ENCODE data around the gene MIDN. TPM values are rescaled to one million over a fixed set of nuclear protein-coding genes. Genes with fewer than 3 reads are reported as not detected.

MIDN gene
- total and polyA plus RNA-seq, 2 of the 4 experiments (the other 2 are of a cell fraction), result 2.5 to 26.0 TPM

GRCh38 chr19:1298235-1298634 is 49.9 kb downstream of the MIDN start:
- Histone ChIP-seq H3K14ac (replicated peaks; ENCODE audit: low read depth, low read length) (no peak overlapping the region), H3K4me1 (ENCODE audit: control insufficient read depth, insufficient read depth, low read length) (peaks cover 3% of the 10 kb centered on the region; the same call in 1 of the 2 replicates), H2BK15ac (ENCODE audit: low read depth, low read length) (no peak overlapping the region), H3K27me3 (ENCODE audit: control insufficient read depth, insufficient read depth, low read length) (peaks cover 7% of the 10 kb centered on the region; the same call in 1 of the 2 replicates), H3K79me1 (ENCODE audit: low read depth in 1 of 2, low read length in 2 of 2) (no peaks in the 10 kb centered on the region), H3K9me3 (ENCODE audit: control insufficient read depth, insufficient read depth, low read length) (no peaks in the 10 kb centered on the region), H4K91ac (ENCODE audit: insufficient read depth, low read depth, low read length) (no peak overlapping the region), H2AK9ac (replicated peaks; ENCODE audit: low read depth, low read length, poor library complexity) (no peak overlapping the region), H3K56ac (ENCODE audit: extremely low read depth, insufficient read depth, low read length) (no peak overlapping the region), H2BK120ac (ENCODE audit: low read depth, low read length) (no peak overlapping the region), H3K36me3 (ENCODE audit: control insufficient read depth, insufficient read depth, low read length) (no peaks in the 10 kb centered on the region), H2AK5ac (ENCODE audit: low read depth, low read length) (no peak overlapping the region), H3K4me2 (ENCODE audit: low read depth, low read length) (no peak overlapping the region), H4K5ac (ENCODE audit: low read depth, low read length) (no peak overlapping the region), H3K9me1 (ENCODE audit: insufficient read depth, low read length) (no peaks in the 10 kb centered on the region), H3K9ac (ENCODE audit: low read depth, low read length) (no peak overlapping the region), H4K8ac (ENCODE audit: low read depth in 2 of 2, low read length in 2 of 2) (no peak overlapping the region), H3K27ac (ENCODE audit: insufficient read depth, low read length) (no peak overlapping the region), H3K23ac (ENCODE audit: low read depth, low read length) (no peak overlapping the region), H2AFZ (replicated peaks; ENCODE audit: low read length, poor library complexity) (no peak overlapping the region), H3K4me3 (ENCODE audit: insufficient read depth, low read depth, low read length) (no peak overlapping the region), H3K18ac (ENCODE audit: low read depth, low read length) (no peak overlapping the region), H2BK5ac (ENCODE audit: low read depth, low read length, poor library complexity, severe bottlenecking) (no peak overlapping the region), H2BK20ac (ENCODE audit: low read depth, low read length) (no peak overlapping the region), H3K4ac (ENCODE audit: low read depth, low read length) (no peak overlapping the region), H4K20me1 (ENCODE audit: insufficient read depth, low read length) (no peaks in the 10 kb centered on the region)
- 87% methylated on average over 3 of the region's 8 CpGs; no CpG with 5 or more reads in 1 of the 2 experiments for WGBS, 2 experiments (ENCODE audit: extremely low coverage in 2 of 2, insufficient read length in 1 of 2)
- intact Hi-C loops (cut with micrococcal nuclease) (no loop called here), dilution Hi-C loops (cut with HindIII; ENCODE audit: low sequenced_read_pairs, unreplicated experiment) (no loop called here), in situ Hi-C loops (cut with MboI; ENCODE audit: low sequenced_read_pairs) (no loop called here)
- ATAC-seq (ENCODE audit: low read depth), result no peak
- no peak for DNase-seq
- no TSS peak for BruUV-seq (replicated peaks)
- TF ChIP-seq FOS (IDR thresholded peaks at IDR 0.05; ENCODE audit: low read depth, low read length) (no peak), RCOR1 (IDR thresholded peaks at IDR 0.05; ENCODE audit: insufficient replicate concordance, low read length) (no peak), CEBPB (IDR thresholded peaks at IDR 0.05; ENCODE audit: low read depth, low read length) (no peak), RFX5 (IDR thresholded peaks at IDR 0.05; ENCODE audit: low read depth, low read length) (no peak), ELK1 (IDR thresholded peaks at IDR 0.05; ENCODE audit: borderline replicate concordance, low read depth, low read length) (no peak), CHD1 (IDR thresholded peaks at IDR 0.05; ENCODE audit: low read depth, low read length) (no peak)
- POLR2A ChIA-PET (ENCODE audit: unreplicated experiment), result no interaction called here
- CTCF ChIA-PET, result no interaction called here
